ENCODE results near the gene MRPS2. TPM values are rescaled to one million over a fixed set of nuclear protein-coding genes. Genes with fewer than 3 reads are reported as not detected.
"Not testable (repeated sequence)": the region's sequence is repeated elsewhere in the genome, so short reads cannot be mapped to it uniquely, and the experiment has no call there.

MRPS2 gene
- polyA plus RNA-seq, 1 donor from 2014 or later = 20.1 TPM

DNA sequence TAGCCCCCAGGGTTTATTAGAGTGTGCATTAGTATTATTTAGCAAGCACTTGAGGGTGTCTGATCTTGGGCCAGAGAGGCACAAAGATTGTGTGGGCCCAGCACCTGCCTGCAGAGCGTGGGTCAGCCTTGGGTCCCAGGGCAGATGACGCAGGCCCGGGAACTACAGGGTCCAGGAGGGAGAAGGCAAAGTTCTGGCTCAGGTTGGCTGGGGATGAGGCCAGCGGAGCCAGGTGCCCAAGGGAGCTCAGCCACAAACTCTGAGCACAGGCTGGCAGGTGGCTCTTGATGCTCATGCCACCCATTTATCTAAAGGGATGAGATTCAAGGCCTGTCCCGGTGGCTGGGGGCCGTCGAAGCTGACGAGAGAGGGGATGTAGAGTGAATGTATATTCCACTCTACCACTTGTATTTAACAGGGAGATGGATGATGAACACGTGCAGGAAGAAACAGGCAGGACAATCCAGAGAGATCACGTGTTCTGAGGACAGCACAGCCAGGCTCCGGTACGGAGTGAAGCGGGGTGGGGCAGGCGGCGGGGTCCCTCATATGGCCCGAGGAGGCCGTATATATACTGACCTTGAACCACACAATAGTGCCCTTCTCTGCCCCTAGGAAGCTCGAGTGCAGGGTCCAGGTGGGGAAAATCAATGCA, 44.6 kb downstream of the MRPS2 start:
- Histone ChIP-seq H3K4me3 (ENCODE audit: low read length) (no peak overlapping the region), H3K9me2 (ENCODE audit: insufficient read depth, low read length) (no peaks in the 10 kb centered on the region), H3K4me2 (ENCODE audit: low read length) (no peak overlapping the region), H4K20me1 (ENCODE audit: insufficient read depth) (no peaks in the 10 kb centered on the region), H3K27me3 (ENCODE audit: insufficient read depth, low read depth, low read length) (no peaks in the 10 kb centered on the region), H3K27ac (ENCODE audit: low read length) (no peak overlapping the region), H2AFZ (ENCODE audit: low read depth, low read length) (no peak overlapping the region), H3K9ac (ENCODE audit: low read length) (no peak overlapping the region), H3K79me2 (replicated peaks; ENCODE audit: insufficient read depth, low read length) (no peaks in the 10 kb centered on the region), H3F3A (ENCODE audit: insufficient read depth, low read length, poor library complexity, severe bottlenecking) (no peaks in the 10 kb centered on the region), H3K36me3 (ENCODE audit: insufficient read depth, low read length) (no peaks in the 10 kb centered on the region), H3K9me3 (ENCODE audit: low read length) (no peaks in the 10 kb centered on the region)
- TF ChIP-seq, protein P1, sequence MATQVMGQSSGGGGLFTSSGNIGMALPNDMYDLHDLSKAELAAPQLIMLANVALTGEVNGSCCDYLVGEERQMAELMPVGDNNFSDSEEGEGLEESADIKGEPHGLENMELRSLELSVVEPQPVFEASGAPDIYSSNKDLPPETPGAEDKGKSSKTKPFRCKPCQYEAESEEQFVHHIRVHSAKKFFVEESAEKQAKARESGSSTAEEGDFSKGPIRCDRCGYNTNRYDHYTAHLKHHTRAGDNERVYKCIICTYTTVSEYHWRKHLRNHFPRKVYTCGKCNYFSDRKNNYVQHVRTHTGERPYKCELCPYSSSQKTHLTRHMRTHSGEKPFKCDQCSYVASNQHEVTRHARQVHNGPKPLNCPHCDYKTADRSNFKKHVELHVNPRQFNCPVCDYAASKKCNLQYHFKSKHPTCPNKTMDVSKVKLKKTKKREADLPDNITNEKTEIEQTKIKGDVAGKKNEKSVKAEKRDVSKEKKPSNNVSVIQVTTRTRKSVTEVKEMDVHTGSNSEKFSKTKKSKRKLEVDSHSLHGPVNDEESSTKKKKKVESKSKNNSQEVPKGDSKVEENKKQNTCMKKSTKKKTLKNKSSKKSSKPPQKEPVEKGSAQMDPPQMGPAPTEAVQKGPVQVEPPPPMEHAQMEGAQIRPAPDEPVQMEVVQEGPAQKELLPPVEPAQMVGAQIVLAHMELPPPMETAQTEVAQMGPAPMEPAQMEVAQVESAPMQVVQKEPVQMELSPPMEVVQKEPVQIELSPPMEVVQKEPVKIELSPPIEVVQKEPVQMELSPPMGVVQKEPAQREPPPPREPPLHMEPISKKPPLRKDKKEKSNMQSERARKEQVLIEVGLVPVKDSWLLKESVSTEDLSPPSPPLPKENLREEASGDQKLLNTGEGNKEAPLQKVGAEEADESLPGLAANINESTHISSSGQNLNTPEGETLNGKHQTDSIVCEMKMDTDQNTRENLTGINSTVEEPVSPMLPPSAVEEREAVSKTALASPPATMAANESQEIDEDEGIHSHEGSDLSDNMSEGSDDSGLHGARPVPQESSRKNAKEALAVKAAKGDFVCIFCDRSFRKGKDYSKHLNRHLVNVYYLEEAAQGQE (IDR thresholded peaks at IDR 0.05; ENCODE audit: borderline replicate concordance) = no peak
- TF ChIP-seq RAD21 (conservative IDR thresholded peaks at IDR 0.05) = no peak
- no peak for TF ChIP-seq POLR2AphosphoS5 (IDR thresholded peaks at IDR 0.05)
- TF ChIP-seq, protein P2, sequence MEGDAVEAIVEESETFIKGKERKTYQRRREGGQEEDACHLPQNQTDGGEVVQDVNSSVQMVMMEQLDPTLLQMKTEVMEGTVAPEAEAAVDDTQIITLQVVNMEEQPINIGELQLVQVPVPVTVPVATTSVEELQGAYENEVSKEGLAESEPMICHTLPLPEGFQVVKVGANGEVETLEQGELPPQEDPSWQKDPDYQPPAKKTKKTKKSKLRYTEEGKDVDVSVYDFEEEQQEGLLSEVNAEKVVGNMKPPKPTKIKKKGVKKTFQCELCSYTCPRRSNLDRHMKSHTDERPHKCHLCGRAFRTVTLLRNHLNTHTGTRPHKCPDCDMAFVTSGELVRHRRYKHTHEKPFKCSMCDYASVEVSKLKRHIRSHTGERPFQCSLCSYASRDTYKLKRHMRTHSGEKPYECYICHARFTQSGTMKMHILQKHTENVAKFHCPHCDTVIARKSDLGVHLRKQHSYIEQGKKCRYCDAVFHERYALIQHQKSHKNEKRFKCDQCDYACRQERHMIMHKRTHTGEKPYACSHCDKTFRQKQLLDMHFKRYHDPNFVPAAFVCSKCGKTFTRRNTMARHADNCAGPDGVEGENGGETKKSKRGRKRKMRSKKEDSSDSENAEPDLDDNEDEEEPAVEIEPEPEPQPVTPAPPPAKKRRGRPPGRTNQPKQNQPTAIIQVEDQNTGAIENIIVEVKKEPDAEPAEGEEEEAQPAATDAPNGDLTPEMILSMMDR (IDR thresholded peaks at IDR 0.05; ENCODE audit: poor library complexity, severe bottlenecking) = no peak
- no peak for TF ChIP-seq MXI1 (conservative IDR thresholded peaks at IDR 0.05; ENCODE audit: poor library complexity, severe bottlenecking)
- no peak for TF ChIP-seq EZH2 (IDR thresholded peaks at IDR 0.05; ENCODE audit: borderline replicate concordance, insufficient read depth, low read length, poor library complexity, severe bottlenecking)
- no peak for TF ChIP-seq TAF1 (IDR thresholded peaks at IDR 0.05; ENCODE audit: low read depth)
- TF ChIP-seq EP300 (conservative IDR thresholded peaks at IDR 0.05; ENCODE audit: poor library complexity, severe bottlenecking) = no peak
- no peak for TF ChIP-seq SMC3 (conservative IDR thresholded peaks at IDR 0.05; ENCODE audit: poor library complexity)

DNA sequence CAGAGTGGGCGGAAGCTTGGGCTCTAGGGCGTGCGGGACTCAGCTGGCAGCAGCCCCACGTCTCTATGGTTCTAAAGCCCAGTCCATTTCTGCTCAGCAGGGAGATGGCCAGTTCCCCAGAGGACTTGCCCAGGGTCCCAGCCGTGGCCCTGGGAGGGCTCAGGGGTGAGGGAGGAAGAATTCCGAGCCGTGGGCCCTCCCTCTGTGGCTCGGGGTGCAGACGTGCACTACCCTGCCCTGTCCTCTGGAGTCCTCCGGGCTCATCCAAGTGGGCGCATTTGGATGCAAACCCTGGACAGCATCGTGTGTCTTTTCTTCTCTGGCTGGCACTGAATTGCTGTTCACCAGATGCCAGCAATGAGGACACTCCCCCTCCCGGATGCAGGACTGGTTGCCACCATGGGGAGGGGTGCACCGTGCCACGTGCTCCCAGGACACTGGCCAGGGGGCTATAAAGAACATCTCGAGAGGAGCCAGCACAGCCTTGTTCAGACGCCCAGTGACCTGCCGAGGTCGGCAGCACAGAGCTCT, 45.2 kb downstream of the MRPS2 start, which contains the start of gene OBP2A:
Gene OBP2A, plus strand, starts transcription at position 481 of the 531 bp plus-strand sequence. CDS start 55 bp downstream, outside the sequence.
- not testable (repeated sequence) for H3K27me3 ChIP-seq (ENCODE audit: insufficient read depth, low read depth, low read length); H3K4me2 ChIP-seq (ENCODE audit: low read length); H3K9ac ChIP-seq (ENCODE audit: low read length); H3K36me3 ChIP-seq (ENCODE audit: insufficient read depth, low read length); H2AFZ ChIP-seq (ENCODE audit: low read depth, low read length); H3K9me3 ChIP-seq (ENCODE audit: low read length); H3K27ac ChIP-seq (ENCODE audit: low read length); H3K4me3 ChIP-seq (ENCODE audit: low read length); H3F3A ChIP-seq (ENCODE audit: insufficient read depth, low read length, poor library complexity, severe bottlenecking); H4K20me1 ChIP-seq (ENCODE audit: insufficient read depth); H3K79me2 ChIP-seq (replicated peaks; ENCODE audit: insufficient read depth, low read length); H3K9me2 ChIP-seq (ENCODE audit: insufficient read depth, low read length)

DNA sequence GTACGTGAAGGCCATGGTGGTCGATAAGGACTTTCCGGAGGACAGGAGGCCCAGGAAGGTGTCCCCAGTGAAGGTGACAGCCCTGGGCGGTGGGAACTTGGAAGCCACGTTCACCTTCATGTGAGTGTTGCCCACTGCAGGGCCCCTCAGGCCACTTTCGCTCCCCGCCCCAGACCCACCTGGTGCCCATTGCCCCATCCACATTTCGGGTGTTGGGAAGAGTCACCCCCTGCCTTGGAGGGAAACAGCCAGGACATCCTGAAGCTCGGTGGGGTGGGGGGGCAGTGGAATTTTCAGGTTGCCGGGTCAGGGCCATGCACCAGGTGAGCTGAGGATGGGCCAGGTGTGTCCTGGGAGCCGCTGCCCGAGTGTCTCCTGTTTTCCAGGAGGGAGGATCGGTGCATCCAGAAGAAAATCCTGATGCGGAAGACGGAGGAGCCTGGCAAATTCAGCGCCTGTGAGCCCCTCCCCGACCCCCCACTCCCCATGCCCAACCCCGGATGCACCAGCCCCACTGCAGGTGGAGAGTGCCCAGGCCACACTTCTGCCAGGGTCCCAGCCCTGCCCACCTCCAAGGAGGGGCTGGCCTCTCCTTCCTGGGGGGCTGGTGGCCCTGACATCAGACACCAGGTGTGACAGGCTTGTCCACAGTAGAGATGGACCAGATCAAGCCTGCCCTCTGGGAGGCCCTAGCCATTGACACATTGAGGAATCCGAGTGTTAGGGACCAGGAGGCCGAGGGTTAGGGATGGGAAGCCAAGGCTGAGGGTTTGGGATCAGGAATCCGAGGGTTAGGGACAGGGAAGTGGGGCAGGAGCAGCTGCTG, 46.5 kb downstream of the MRPS2 start:
- not testable (repeated sequence) for H3K9ac ChIP-seq (ENCODE audit: low read length); H2AFZ ChIP-seq (ENCODE audit: low read depth, low read length)

More for the DNA sequence above, 46.5 kb downstream of the MRPS2 start:
- H3K27me3 ChIP-seq (ENCODE audit: insufficient read depth, low read depth, low read length); H3K9me3 ChIP-seq (ENCODE audit: low read length); H3K4me2 ChIP-seq (ENCODE audit: low read length); H3F3A ChIP-seq (ENCODE audit: insufficient read depth, low read length, poor library complexity, severe bottlenecking); H3K27ac ChIP-seq (ENCODE audit: low read length); H3K9me2 ChIP-seq (ENCODE audit: insufficient read depth, low read length); H3K4me3 ChIP-seq (ENCODE audit: low read length); H4K20me1 ChIP-seq (ENCODE audit: insufficient read depth); H3K79me2 ChIP-seq (replicated peaks; ENCODE audit: insufficient read depth, low read length); H3K36me3 ChIP-seq (ENCODE audit: insufficient read depth, low read length): not testable (repeated sequence)

All from neural cell (in vitro differentiated cells).